Measurements from ENCODE around the gene RABGAP1L.
"Not testable (repeated sequence)": the region's sequence is repeated elsewhere in the genome, so short reads cannot be mapped to it uniquely, and the experiment has no call there.

RABGAP1L gene

DNA sequence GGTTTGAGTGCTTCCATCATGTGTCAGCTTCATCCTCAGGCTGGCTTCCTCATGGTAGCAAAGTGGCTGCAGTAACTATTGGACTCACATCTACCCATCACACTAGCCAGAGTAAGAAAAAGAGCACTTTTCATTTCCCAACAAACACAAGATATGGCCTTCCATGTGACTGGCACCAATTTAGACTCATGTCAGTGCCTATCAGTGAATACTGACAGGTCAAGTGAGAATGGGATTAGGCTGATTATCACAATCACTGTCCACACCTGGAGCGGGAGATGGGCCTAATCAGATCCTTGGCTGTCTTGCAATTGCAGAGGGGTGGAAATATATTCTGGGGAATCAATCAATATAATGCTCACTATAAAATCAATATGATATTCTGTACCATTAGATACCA, 2.9 kb upstream of the RABGAP1L start:
- no peak for DNase-seq

- DNase-seq, result no peak
These were observed 2.0 kb upstream of the RABGAP1L start for GRCh38 chr1:174157157-174157806.

GRCh38 chr1:174158767-174159251, 511 bp upstream of the RABGAP1L start:
- no peak for DNase-seq

GRCh38 chr1:174160109-174160473, 771 bp downstream of the RABGAP1L start:
- DNase-seq, result peak; percentile 31

DNA sequence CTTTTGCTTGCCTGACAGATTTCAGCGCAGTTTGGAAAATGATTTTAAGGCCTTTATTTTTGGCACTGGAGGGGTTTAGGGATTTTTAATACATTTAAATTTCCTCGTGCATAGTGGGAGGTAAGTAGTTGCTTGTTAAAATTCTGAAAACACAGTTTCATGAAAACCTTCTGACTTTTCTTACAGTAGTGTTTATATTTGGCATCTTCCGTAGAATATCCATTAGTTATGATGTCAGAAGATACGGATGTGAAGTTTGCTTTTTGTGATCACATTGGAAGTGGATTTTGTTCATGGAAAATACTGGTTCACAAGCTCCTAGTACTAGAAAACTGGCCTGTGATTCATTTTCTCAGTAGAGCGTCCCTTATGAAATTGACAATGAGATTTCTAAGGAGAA, 1.3 kb downstream of the RABGAP1L start:
- DNase-seq, result no peak

DNA sequence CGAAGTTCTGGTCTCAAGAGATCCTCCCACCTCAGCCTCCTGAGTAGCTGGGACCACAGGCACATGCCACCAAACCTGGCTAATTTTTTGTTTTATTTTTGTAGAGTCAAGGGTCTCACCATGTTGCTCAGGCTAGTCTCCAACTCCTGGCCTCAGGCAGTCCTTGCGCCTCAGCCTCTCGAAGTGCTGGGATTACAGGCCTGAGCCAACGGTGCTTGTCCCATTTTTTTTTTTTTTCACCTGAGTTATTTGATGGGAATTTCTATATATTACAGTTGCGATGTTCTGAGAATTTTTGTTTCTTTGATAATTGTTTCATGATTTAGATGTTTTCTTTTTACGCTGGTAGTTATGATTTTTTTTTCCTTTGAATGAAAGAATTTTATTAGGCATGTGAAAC, 2.5 kb downstream of the RABGAP1L start:
- no peak for DNase-seq

GRCh38 chr1:174164826-174165225, 5.5 kb downstream of the RABGAP1L start:
- DNase-seq, result no peak

DNA sequence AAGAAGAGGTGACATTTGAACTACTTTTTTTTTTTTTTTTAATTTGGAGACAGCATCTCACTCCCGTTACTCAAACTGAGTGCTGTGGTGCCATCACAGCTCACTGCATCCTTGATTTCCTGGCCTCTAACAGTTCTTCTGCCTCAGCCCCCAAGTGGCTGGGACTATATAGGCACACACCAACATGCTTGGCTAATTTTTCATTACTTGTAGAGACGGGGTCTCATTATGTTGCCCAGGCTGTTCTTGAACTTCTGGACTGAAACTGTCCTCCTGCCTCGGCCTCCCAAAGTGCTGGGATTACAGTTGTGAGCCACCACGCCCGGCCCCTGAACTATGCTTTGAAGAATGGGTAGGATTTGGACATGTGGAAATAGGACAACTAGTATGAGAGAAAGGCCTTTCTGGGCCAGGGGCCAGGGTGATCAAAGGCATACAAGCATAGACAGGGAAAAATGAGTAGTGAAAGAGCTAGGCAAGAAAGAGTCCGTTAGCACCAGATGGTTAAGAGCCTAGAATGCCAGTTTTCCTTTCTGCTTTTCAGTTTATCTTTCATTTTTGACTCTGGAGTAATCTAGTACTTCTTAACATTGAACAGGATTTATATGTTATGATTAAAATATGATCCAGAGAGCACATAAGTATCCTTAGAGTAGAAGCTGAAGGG, 6.3 kb downstream of the RABGAP1L start:
- DNase-seq, result peak; percentile 19

DNA sequence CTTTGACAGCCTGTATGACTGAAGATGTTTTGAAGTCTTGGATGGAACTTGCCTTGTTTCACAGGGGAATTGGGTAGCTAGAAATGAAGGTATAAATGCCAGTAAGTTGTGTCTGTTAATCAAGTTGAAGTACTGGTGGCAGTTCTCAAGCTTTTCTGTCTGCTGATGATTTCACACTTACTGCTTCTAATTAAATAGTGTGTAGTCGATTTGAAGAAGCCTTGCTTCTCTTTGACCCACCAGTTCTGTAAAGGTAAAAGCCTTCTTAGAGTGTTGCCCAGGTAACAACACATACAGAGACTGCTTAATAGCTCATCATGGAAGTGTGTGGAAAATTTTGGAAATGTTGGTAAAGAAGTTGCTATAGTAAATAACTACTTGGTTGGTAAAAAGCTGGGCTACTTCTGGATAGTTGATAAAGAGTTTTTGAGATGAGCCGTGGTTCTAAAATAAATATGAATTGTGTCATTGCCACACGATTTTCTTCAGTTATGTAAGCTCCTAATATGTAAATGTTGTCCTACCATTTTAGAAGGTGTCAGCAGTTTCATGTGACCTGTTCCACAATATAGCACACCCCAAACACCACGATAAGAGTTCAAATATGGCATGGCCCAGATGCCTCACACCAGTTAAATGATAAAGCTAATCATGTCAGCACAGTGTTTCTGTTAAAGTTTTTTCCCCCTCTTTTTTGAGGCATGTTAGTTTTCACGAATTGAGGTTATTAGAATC, 7.4 kb downstream of the RABGAP1L start:
- DNase-seq, result no peak

GRCh38 chr1:174167265-174167803, 8.0 kb downstream of the RABGAP1L start:
- DNase-seq, result peak; percentile 55

- DNase-seq, result no peak
These were observed 10.0 kb downstream of the RABGAP1L start for GRCh38 chr1:174169342-174169741.

DNA sequence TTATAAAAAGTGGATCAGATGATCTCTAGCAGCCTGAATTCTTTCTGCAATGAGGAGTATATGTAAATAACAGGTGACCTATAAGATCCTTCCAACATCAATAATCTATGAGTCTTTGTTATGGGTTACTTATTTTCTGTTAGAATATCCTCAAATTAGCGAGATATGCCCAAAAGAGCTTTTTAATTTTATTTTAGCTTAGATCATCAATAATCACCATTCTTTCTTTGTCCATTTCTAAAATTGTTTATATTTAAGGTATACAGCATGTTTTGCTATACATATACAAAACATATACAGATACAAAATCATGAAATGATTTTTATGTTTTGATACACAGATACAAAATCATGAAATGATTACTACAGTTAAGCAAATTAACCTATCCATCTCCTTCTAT, 11.8 kb downstream of the RABGAP1L start:
- no peak for DNase-seq

DNA sequence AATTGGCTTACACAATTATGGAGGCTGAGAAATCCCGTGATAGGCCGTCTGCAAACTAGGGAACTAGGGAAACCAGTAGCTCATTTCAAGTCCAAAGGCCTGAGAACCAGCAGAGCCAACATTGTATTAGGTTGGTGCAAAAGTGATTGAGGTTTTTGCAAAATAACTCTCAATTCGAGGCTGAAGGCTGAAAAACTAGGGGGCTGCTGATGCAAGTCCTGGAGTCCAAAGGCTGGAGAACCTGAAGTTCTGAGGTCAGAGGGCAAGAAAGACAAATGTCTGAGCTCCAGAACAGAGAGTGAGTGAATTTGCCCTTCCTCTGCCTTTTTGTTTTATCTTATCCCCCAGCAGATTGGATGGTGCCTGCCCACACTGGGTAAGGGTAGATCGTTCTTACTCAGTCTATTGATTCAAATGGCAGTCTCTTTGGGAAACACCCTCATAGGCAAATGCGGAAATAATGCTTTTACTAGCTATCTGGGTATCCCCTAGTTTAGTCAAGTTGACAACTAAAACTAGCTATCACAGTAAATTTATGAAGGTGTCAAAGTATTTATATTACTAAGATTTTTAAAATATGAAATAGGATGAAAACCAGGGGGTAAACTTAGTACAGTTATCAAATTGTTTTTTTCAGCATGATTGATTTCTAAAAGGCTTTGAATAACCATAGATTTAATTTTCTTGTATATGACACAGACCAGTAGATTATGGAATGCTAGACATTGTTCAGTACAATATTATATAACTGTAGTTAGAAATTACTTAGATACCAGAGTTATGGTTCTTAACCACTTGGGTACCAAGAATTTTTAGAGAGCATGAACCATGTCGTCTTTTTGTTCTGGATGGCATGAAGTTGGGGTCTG, 15.4 kb downstream of the RABGAP1L start:
- DNase-seq, result no peak

- DNase-seq, result not testable (repeated sequence)
These were observed 19.1 kb downstream of the RABGAP1L start for GRCh38 chr1:174178459-174178858.

- no peak for DNase-seq
These were observed 30.2 kb downstream of the RABGAP1L start for GRCh38 chr1:174189428-174190062.

DNA sequence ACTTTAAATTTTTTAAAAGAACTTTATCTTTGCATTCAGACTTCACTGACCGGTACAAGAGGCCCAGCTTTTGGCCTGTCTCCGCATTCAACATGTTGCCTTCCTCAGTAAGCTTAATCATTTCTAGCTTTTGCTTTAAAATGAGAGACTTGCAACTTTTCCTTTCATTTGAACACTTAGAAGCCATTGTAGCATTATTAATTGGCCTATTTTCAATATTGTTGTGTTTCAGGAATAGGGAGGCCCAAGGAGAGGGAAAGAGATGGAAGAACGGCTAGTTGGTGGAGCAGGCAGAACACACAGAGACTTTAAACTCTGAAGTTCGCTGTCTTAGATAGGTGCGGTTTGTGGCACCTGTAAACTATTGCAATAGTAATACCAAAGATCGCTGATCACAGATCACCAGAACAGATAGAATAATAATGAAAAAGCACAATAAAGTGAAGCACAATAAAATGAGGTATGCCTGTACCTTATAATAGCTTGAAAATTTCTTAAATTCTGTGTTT, 31.4 kb downstream of the RABGAP1L start:
- no peak for DNase-seq

GRCh38 chr1:174191349-174191862, 32.1 kb downstream of the RABGAP1L start:
- DNase-seq, result no peak

- DNase-seq, result no peak
These were observed 35.1 kb downstream of the RABGAP1L start for GRCh38 chr1:174194461-174194860.

GRCh38 chr1:174197088-174197487, 37.8 kb downstream of the RABGAP1L start:
- DNase-seq, result no peak

- no peak for DNase-seq
These were observed 38.2 kb downstream of the RABGAP1L start for GRCh38 chr1:174197547-174197946.

GRCh38 chr1:174198202-174198601, 38.9 kb downstream of the RABGAP1L start:
- DNase-seq, result no peak

GRCh38 chr1:174200746-174201145, 41.4 kb downstream of the RABGAP1L start:
- no peak for DNase-seq

Measured in suppressor macrophage treated with lipopolysaccharide for 4 hours (primary cell).